GM12874 (cell line): ENCODE measurements around the gene ST3GAL3.

Experiments
- CTCF ChIP-seq: IDR thresholded peaks from 2 replicates; pipeline ENCODE4 v1.5.1; 2011; ENCODE audit warnings: low read depth, mild to moderate bottlenecking, control low read depth, low read length, moderate library complexity; ENCODE audit not compliant: insufficient read depth

The ST3GAL3 gene

GRCh38 chr1:43953361-43953760 lies 246.0 kb downstream of the ST3GAL3 start:
- no peak for TF ChIP-seq CTCF

- no peak for TF ChIP-seq CTCF
These were observed 246.7 kb downstream of the ST3GAL3 start for GRCh38 chr1:43954036-43954435.

GRCh38 chr1:43956234-43956633 lies 248.9 kb downstream of the ST3GAL3 start:
- TF ChIP-seq CTCF = no peak

GRCh38 chr1:43957407-43958040 lies 250.2 kb downstream of the ST3GAL3 start:
- no peak for TF ChIP-seq CTCF

GRCh38 chr1:43958351-43959255 lies 251.3 kb downstream of the ST3GAL3 start:
- TF ChIP-seq CTCF = no peak

GRCh38 chr1:43960798-43961197 lies 253.5 kb downstream of the ST3GAL3 start:
- no peak for TF ChIP-seq CTCF

GRCh38 chr1:43961692-43962091 lies 254.4 kb downstream of the ST3GAL3 start:
- TF ChIP-seq CTCF = no peak
